ENCODE data around the gene TTC34.

- TF ChIP-seq POLR2AphosphoS5 (IDR thresholded peaks at IDR 0.05; ENCODE audit: low read depth, low read length), result no peak
- TF ChIP-seq POLR2A (IDR thresholded peaks at IDR 0.05; ENCODE audit: low read depth, low read length), result no peak
Observed at GRCh38 chr1:2639607-2640521, 161.6 kb downstream of the TTC34 start.
